ENCODE data around the gene LNX1. TPM values are rescaled to one million over a fixed set of nuclear protein-coding genes. Genes with fewer than 3 reads are reported as not detected.

The LNX1 gene
- total RNA-seq, 1 donor from 2014 or later = 1.6 TPM

- Histone ChIP-seq H3K27me3 (ENCODE audit: control insufficient read depth, insufficient read depth, low read length) (no peaks in the 10 kb centered on the region), H3K4me3 (ENCODE audit: low read depth, low read length) (no peak overlapping the region), H3K36me3 (ENCODE audit: control insufficient read depth, insufficient read depth, low read length) (no peaks in the 10 kb centered on the region)
- DNase-seq (ENCODE audit: low read depth) (peak; percentile 81), FAIRE-seq (no peak)
- TF ChIP-seq, protein P1, sequence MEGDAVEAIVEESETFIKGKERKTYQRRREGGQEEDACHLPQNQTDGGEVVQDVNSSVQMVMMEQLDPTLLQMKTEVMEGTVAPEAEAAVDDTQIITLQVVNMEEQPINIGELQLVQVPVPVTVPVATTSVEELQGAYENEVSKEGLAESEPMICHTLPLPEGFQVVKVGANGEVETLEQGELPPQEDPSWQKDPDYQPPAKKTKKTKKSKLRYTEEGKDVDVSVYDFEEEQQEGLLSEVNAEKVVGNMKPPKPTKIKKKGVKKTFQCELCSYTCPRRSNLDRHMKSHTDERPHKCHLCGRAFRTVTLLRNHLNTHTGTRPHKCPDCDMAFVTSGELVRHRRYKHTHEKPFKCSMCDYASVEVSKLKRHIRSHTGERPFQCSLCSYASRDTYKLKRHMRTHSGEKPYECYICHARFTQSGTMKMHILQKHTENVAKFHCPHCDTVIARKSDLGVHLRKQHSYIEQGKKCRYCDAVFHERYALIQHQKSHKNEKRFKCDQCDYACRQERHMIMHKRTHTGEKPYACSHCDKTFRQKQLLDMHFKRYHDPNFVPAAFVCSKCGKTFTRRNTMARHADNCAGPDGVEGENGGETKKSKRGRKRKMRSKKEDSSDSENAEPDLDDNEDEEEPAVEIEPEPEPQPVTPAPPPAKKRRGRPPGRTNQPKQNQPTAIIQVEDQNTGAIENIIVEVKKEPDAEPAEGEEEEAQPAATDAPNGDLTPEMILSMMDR (IDR thresholded peaks at IDR 0.05; ENCODE audit: insufficient read depth, low read length, severe bottlenecking) = peak; percentile 61
Measured at GRCh38 chr4:53490965-53491622, 100.2 kb downstream of the LNX1 start.

DNA sequence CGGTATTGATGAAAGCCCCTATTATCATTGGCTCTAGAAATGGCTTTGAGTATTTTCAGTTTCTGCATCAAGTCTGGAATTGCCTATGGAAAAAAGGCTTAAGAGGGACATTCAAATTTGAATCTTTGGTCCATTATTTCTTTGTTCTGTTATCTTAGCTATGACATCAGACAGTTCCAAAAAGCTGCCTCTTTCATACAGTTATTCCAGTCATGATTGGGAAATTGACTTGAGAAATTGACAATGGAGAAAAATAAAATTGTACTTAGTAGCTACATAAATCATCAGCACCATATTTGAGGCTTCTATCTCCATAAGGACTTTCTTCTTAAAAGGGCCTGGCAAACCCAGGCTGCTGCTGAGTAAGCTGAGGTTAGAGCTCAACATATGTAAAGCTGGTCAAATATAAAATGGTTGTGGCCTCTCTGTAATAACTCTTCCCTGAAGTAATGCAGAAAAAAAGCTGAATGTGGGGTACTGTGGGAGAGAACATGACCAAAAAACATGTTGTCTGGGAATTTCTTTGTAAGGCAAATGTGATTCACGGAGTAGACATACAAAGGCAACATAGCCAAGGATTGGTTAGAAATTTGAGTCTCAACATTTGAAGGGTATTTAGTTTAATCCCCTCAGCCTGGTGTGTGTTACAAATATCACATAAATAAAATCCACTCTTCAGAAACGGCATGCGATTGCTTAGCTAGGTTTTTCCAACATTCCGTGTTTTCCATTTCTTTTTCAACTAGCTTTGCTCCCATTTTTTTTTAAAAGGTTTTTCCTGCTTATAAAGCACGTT lies 100.9 kb downstream of the LNX1 start:
- FAIRE-seq = no peak
- TF ChIP-seq, protein P1 (IDR thresholded peaks at IDR 0.05; ENCODE audit: insufficient read depth, low read length, severe bottlenecking) = no peak

GRCh38 chr4:53489279-53489889 lies 101.9 kb downstream of the LNX1 start:
- H3K4me3 ChIP-seq (ENCODE audit: low read depth, low read length) = no peak overlapping the region
- no peaks in the 10 kb centered on the region for H3K27me3 ChIP-seq (ENCODE audit: control insufficient read depth, insufficient read depth, low read length)
- TF ChIP-seq, protein P1 (IDR thresholded peaks at IDR 0.05; ENCODE audit: insufficient read depth, low read length, severe bottlenecking) = no peak
- no peak for FAIRE-seq
- peak; percentile 65 for DNase-seq (ENCODE audit: low read depth)
- no peaks in the 10 kb centered on the region for H3K36me3 ChIP-seq (ENCODE audit: control insufficient read depth, insufficient read depth, low read length)

More for the DNA sequence above, 100.9 kb downstream of the LNX1 start:
- Histone ChIP-seq H3K36me3 (ENCODE audit: control insufficient read depth, insufficient read depth, low read length) (no peaks in the 10 kb centered on the region), H3K27me3 (ENCODE audit: control insufficient read depth, insufficient read depth, low read length) (no peaks in the 10 kb centered on the region), H3K4me3 (ENCODE audit: low read depth, low read length) (no peak overlapping the region)
- no peak for DNase-seq (ENCODE audit: low read depth)

GRCh38 chr4:53487766-53488165 lies 103.5 kb downstream of the LNX1 start:
- H3K4me3 ChIP-seq (ENCODE audit: low read depth, low read length) = no peak overlapping the region
- FAIRE-seq (no peak), DNase-seq (ENCODE audit: low read depth) (no peak)
- no peaks in the 10 kb centered on the region for H3K27me3 ChIP-seq (ENCODE audit: control insufficient read depth, insufficient read depth, low read length)
- no peaks in the 10 kb centered on the region for H3K36me3 ChIP-seq (ENCODE audit: control insufficient read depth, insufficient read depth, low read length)
- TF ChIP-seq, protein P1 (IDR thresholded peaks at IDR 0.05; ENCODE audit: insufficient read depth, low read length, severe bottlenecking) = no peak

- TF ChIP-seq, protein P1 (IDR thresholded peaks at IDR 0.05; ENCODE audit: insufficient read depth, low read length, severe bottlenecking) = no peak
- Histone ChIP-seq H3K4me3 (ENCODE audit: low read depth, low read length) (no peak overlapping the region), H3K36me3 (ENCODE audit: control insufficient read depth, insufficient read depth, low read length) (no peaks in the 10 kb centered on the region), H3K27me3 (ENCODE audit: control insufficient read depth, insufficient read depth, low read length) (no peaks in the 10 kb centered on the region)
- FAIRE-seq (no peak), DNase-seq (ENCODE audit: low read depth) (no peak)
Measured at GRCh38 chr4:53485658-53486040, 105.6 kb downstream of the LNX1 start.
